IPS-11a (cell line): Measurements from ENCODE around the gene GPAT3.

Source experiments
- H3K4me3 ChIP-seq: one replicate; pipeline ENCODE4 v1.5.1; 2013; ENCODE audit warnings: low read depth, low read length, control low read depth

GPAT3 gene

GRCh38 chr4:83639849-83640493 is 104.1 kb downstream of the GPAT3 start:
- H3K4me3 ChIP-seq, result no peak overlapping the region

GRCh38 chr4:83643036-83643435 is 107.1 kb downstream of the GPAT3 start:
- no peak overlapping the region for H3K4me3 ChIP-seq

- H3K4me3 ChIP-seq, result no peak overlapping the region
These were observed 109.1 kb downstream of the GPAT3 start for GRCh38 chr4:83644677-83645659.

GRCh38 chr4:83646538-83647239 is 110.8 kb downstream of the GPAT3 start:
- H3K4me3 ChIP-seq, result no peak overlapping the region

GRCh38 chr4:83651846-83652245 is 115.9 kb downstream of the GPAT3 start:
- no peak overlapping the region for H3K4me3 ChIP-seq
